Fibroblast of the aortic adventitia (primary cell): ENCODE data around the gene RNU5D-1. TPM values are rescaled to one million over a fixed set of nuclear protein-coding genes. Genes with fewer than 3 reads are reported as not detected.
"Not testable (repeated sequence)": the region's sequence is repeated elsewhere in the genome, so short reads cannot be mapped to it uniquely, and the experiment has no call there.

Source experiments
- DNase-seq: peaks from one replicate; pipeline ENCODE4 v3.0.0-alpha.2; 2010; ENCODE audit warnings: low read depth
- H3K4me3 ChIP-seq: 2 replicates; pipeline ENCODE4 v1.5.1; 2011; ENCODE audit warnings: low read depth, mild to moderate bottlenecking, control low read depth, low read length, moderate library complexity
- CTCF ChIP-seq: IDR thresholded peaks from 2 replicates; pipeline ENCODE4 v1.5.1; 2011; ENCODE audit warnings: mild to moderate bottlenecking, low read length, control low read depth, inconsistent platforms; ENCODE audit not compliant: insufficient read depth
- total RNA-seq: library from RNA; depleted of rRNA; stranded (reverse); fragments of >200 nt; gene quantifications from 2 replicates; pipeline ENCODE4 v1.2.3, GENCODE V29; 2012; ENCODE audit warnings: low replicate concordance

The RNU5D-1 gene
- total RNA-seq, 1 donor, result not detected

DNA sequence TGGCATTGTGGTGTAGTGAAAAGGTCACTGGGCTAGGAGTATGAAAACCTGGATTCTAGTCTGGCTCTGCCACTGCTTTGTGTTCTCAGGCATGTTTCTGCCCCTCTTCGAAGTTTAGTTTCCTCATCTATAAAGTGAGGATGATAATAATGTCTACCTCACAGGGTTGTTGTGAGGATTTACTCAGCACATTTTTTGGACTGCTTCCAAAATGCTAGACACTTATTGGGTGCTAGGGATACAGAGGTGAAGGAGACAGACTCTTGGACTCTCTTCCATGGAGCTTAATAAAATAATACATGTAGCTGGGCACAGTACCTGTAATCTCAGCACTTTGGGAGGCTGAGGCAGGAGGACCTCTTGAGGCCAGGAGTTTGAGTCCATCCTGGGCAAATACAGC lies 12.2 kb upstream of the RNU5D-1 start:
- H3K4me3 ChIP-seq, result no peak overlapping the region
- TF ChIP-seq CTCF, result no peak
- DNase-seq, result no peak

DNA sequence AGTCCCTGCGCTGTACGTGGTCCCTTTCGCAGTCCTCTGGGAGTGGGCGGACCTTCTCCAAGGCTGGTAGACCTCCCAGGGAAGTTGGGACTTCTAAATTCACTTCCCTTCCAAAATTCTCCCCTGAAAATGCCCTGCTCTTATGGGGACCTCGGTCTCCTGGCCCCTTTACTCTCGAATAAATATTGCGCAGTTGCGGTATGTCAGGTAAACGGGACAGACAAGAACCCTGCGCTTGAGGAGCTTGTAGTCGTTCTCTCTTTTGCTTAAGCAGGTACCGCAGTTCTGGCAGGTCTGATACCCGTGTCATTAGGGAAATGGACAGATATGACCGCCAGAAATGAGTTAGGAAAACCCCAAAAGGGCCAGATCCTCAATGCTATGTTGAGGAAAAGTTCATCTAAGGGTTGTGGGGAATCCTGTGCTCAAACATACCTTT lies 9.2 kb upstream of the RNU5D-1 start:
- no peak for TF ChIP-seq CTCF
- DNase-seq, result no peak
- peak overlapping the region; percentile 90 for H3K4me3 ChIP-seq

DNA sequence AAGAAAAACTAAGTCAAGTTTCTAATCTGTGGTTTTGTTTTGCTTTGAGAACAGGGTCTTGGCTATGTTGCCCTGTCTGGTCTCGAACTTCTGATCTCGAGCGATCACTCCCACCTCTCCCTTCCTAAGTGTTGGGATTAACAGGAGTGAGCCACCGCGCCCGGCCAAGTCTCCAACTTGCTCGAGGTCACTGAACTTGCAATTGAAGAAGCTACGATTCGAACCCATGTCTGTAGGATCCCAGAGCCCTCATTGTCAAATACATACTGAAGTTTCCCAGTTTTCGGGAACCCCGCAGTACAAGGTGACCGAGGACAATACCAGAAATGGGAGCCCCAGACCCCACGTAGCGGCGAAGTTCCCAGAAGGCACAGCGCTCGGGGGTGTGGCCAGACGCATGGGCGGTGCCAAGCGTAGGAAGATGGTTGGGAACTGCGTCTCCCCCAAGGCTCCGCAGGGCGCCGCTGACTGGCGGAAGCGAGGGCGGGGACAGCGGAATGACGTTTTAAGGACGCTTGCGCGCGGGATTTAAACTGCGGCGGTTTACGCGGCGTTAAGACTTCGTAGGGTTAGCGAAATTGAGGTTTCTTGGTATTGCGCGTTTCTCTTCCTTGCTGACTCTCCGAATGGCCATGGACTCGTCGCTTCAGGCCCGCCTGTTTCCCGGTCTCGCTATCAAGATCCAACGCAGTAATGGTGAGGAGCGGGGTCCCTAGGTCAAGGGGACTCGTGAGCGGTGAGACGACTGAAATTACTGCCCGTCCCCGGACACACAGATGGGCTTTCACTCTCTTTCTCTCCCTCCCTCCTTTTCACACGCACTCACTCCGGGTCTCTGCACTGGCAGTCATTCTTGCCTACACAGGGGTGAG lies 8.6 kb upstream of the RNU5D-1 start, which contains the start of gene KIF2C:
KIF2C (plus strand) TSS at position 531 of the 872 bp plus-strand sequence; CDS start at position 627, 96 bp downstream.
- peak; percentile 97 for DNase-seq
- peak within 1 kb of the TSS; percentile 90 for H3K4me3 ChIP-seq
- no peak for TF ChIP-seq CTCF

DNA sequence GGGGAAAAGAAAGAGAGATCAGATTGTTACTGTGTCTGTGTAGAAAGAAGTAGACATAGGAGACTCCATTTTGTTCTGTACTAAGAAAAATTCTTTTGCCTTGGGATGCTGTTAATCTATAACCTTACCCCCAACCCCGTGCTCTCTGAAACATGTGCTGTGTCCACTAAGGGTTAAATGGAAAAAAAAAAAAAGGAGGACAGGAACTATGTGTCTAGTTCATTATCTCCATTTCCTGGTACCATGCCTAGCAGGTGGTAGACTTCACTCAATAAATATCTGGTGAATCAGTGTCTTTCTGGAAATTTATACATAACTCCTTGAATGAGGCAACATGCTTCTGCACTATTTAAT lies 8.0 kb upstream of the RNU5D-1 start:
- not testable (repeated sequence) for DNase-seq
- H3K4me3 ChIP-seq, result peak overlapping the region; percentile 80

GRCh38 chr1:44735992-44736391 lies 5.0 kb upstream of the RNU5D-1 start:
- DNase-seq, result no peak
- H3K4me3 ChIP-seq, result no peak overlapping the region
- TF ChIP-seq CTCF, result no peak

DNA sequence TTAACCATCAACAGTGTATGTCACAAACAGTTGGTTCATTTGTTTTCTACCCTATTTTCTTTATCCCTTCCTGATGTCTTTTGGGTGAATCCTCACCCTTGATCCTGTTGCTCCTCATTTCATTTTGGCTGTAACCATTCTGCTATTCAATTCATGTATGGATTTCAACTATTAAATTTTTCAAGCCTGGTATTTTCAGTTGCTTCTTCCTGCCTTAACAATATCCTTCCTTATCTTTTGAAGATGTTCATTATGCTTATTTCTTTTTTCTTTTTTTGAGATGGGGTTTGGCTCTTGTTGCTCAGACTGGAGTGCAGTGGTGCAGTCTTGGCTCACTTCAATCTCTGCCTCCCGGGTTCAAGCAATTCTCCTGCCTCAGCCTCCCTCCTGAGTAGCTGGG lies 2.8 kb upstream of the RNU5D-1 start:
- DNase-seq, result no peak
- no peak overlapping the region for H3K4me3 ChIP-seq
- TF ChIP-seq CTCF, result no peak

- TF ChIP-seq CTCF, result no peak
- H3K4me3 ChIP-seq, result no peak overlapping the region
- DNase-seq, result peak; percentile 23
Observed at GRCh38 chr1:44733365-44733764, 2.4 kb upstream of the RNU5D-1 start.
